ENCODE measurements around the gene HBZ.

- TF ChIP-seq, protein P1, sequence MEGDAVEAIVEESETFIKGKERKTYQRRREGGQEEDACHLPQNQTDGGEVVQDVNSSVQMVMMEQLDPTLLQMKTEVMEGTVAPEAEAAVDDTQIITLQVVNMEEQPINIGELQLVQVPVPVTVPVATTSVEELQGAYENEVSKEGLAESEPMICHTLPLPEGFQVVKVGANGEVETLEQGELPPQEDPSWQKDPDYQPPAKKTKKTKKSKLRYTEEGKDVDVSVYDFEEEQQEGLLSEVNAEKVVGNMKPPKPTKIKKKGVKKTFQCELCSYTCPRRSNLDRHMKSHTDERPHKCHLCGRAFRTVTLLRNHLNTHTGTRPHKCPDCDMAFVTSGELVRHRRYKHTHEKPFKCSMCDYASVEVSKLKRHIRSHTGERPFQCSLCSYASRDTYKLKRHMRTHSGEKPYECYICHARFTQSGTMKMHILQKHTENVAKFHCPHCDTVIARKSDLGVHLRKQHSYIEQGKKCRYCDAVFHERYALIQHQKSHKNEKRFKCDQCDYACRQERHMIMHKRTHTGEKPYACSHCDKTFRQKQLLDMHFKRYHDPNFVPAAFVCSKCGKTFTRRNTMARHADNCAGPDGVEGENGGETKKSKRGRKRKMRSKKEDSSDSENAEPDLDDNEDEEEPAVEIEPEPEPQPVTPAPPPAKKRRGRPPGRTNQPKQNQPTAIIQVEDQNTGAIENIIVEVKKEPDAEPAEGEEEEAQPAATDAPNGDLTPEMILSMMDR (IDR thresholded peaks at IDR 0.05): no peak
- no peak for TF ChIP-seq POLR2AphosphoS5 (IDR thresholded peaks at IDR 0.05; ENCODE audit: low read depth, low read length)
- no peak for TF ChIP-seq REST (IDR thresholded peaks at IDR 0.05; ENCODE audit: insufficient read depth in 1 of 2, low read depth in 2 of 2, low read length in 1 of 2)
- TF ChIP-seq TCF7L2 (IDR thresholded peaks at IDR 0.05; ENCODE audit: low read depth, low read length): no peak
- TF ChIP-seq SIN3A (IDR thresholded peaks at IDR 0.05; ENCODE audit: borderline replicate concordance, insufficient read depth, low read depth, low read length): no peak
These were observed 14.4 kb upstream of the HBZ start for GRCh38 chr16:138049-138417.

Data from Panc1 (cell line).